Measurements from ENCODE around the gene GPRC5C. TPM values are rescaled to one million over a fixed set of nuclear protein-coding genes. Genes with fewer than 3 reads are reported as not detected.

Gene GPRC5C
- total and polyA plus RNA-seq, 9 of the 15 experiments (the other 6 are each of a cell fraction or from before 2014, with no cell fraction given), result 0.28 to 9.0 (median 4.1) TPM

DNA sequence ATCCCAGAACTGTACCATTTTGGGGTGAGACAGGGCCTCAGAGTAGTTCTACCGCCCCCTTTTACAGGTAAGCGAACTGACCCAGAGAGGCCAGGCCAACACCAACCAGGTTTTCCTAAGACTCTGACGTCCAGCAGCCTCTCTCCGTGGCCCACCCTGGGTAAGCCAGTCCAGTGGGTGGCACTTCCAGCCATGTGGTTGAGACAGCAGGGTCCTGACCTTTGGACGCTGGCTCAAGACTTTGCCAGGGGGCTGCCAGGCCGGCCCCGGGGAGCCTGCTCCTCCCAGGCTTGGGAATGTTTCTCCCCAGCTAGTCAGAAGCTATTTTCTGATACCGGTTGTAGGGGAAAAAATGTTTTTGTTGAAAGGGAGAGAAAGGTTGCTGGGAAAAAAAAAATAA lies 16.9 kb downstream of the GPRC5C start:
- peaks cover 14 to 59% of the 10 kb centered on the region in 2 experiments; a peak in 4 of 5 replicates for H3K27me3 ChIP-seq (ENCODE audit: control insufficient read depth in 2 of 2, insufficient read depth in 2 of 2, low read length in 2 of 2)
- intact Hi-C loops (cut with micrococcal nuclease), result no loop called here
- no peaks in the 10 kb centered on the region for H3K9me3 ChIP-seq (replicated peaks; ENCODE audit: control insufficient read depth, insufficient read depth, low read depth, low read length)
- no peaks in the 10 kb centered on the region for H4K20me1 ChIP-seq (replicated peaks; ENCODE audit: control insufficient read depth, insufficient read depth, low read length)
- H3K9ac ChIP-seq (ENCODE audit: insufficient read depth in 1 of 2, low read depth in 2 of 2, low read length in 2 of 2), result peak overlapping the region in 1 of 2 experiments; percentile 14; a peak in 1 of 4 replicates
- 32% methylated on average over 7 of the region's 8 CpGs for WGBS (ENCODE audit: insufficient coverage, low coverage, missing lambda C conversion rate)
- no peak for FAIRE-seq
- H3K27ac ChIP-seq (ENCODE audit: extremely low read depth, low read depth, low read length), result no peak overlapping the region
- no peaks in the 10 kb centered on the region for H3K36me3 ChIP-seq (ENCODE audit: control insufficient read depth, insufficient read depth, low read length)
- H3K4me3 ChIP-seq, result no peak overlapping the region
- in situ Hi-C loops (cut with MboI), result no loop called here
- no peak for ATAC-seq
- TF ChIP-seq U2AF2 (optimal IDR thresholded peaks at IDR 0.05; ENCODE audit: low read depth, low read length) (no peak), ZNF146 (CRISPR knock-in tag; IDR thresholded peaks at IDR 0.05; ENCODE audit: unreplicated experiment) (no peak), ZNF717 (CRISPR knock-in tag; IDR thresholded peaks at IDR 0.05) (no peak), SREBF2 (CRISPR knock-in tag; IDR thresholded peaks at IDR 0.05) (no peak), ZNF239 (CRISPR knock-in tag; IDR thresholded peaks at IDR 0.05) (no peak), MECOM (CRISPR knock-in tag; IDR thresholded peaks at IDR 0.05) (no peak), SREBF1 (IDR thresholded peaks at IDR 0.05; ENCODE audit: borderline replicate concordance, low read depth, low read length) (no peak), BRF1 (IDR thresholded peaks at IDR 0.05; ENCODE audit: borderline replicate concordance, extremely low read depth, insufficient read length) (no peak), DACH1 (IDR thresholded peaks at IDR 0.05; ENCODE audit: partially characterized antibody) (no peak), SIRT6 (IDR thresholded peaks at IDR 0.05; ENCODE audit: low read depth, low read length) (no peak), GABPB1 (CRISPR knock-in tag; IDR thresholded peaks at IDR 0.05) (no peak)
- TF ChIP-seq, protein P1, sequence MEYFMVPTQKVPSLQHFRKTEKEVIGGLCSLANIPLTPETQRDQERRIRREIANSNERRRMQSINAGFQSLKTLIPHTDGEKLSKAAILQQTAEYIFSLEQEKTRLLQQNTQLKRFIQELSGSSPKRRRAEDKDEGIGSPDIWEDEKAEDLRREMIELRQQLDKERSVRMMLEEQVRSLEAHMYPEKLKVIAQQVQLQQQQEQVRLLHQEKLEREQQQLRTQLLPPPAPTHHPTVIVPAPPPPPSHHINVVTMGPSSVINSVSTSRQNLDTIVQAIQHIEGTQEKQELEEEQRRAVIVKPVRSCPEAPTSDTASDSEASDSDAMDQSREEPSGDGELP (CRISPR knock-in tag; IDR thresholded peaks at IDR 0.05; ENCODE audit: borderline replicate concordance), result no peak
- TF ChIP-seq, protein P2, sequence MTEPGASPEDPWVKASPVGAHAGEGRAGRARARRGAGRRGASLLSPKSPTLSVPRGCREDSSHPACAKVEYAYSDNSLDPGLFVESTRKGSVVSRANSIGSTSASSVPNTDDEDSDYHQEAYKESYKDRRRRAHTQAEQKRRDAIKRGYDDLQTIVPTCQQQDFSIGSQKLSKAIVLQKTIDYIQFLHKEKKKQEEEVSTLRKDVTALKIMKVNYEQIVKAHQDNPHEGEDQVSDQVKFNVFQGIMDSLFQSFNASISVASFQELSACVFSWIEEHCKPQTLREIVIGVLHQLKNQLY (CRISPR knock-in tag; conservative IDR thresholded peaks at IDR 0.05), result no peak
- TF ChIP-seq, protein P3, sequence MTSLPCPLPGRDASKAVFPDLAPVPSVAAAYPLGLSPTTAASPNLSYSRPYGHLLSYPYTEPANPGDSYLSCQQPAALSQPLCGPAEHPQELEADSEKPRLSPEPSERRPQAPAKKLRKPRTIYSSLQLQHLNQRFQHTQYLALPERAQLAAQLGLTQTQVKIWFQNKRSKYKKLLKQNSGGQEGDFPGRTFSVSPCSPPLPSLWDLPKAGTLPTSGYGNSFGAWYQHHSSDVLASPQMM (CRISPR knock-in tag; IDR thresholded peaks at IDR 0.05), result no peak
- TF ChIP-seq, protein P4, sequence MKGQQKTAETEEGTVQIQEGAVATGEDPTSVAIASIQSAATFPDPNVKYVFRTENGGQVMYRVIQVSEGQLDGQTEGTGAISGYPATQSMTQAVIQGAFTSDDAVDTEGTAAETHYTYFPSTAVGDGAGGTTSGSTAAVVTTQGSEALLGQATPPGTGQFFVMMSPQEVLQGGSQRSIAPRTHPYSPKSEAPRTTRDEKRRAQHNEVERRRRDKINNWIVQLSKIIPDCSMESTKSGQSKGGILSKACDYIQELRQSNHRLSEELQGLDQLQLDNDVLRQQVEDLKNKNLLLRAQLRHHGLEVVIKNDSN (CRISPR knock-in tag; IDR thresholded peaks at IDR 0.05), result no peak
- TF ChIP-seq, protein P5, sequence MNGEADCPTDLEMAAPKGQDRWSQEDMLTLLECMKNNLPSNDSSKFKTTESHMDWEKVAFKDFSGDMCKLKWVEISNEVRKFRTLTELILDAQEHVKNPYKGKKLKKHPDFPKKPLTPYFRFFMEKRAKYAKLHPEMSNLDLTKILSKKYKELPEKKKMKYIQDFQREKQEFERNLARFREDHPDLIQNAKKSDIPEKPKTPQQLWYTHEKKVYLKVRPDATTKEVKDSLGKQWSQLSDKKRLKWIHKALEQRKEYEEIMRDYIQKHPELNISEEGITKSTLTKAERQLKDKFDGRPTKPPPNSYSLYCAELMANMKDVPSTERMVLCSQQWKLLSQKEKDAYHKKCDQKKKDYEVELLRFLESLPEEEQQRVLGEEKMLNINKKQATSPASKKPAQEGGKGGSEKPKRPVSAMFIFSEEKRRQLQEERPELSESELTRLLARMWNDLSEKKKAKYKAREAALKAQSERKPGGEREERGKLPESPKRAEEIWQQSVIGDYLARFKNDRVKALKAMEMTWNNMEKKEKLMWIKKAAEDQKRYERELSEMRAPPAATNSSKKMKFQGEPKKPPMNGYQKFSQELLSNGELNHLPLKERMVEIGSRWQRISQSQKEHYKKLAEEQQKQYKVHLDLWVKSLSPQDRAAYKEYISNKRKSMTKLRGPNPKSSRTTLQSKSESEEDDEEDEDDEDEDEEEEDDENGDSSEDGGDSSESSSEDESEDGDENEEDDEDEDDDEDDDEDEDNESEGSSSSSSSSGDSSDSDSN (IDR thresholded peaks at IDR 0.05; ENCODE audit: borderline replicate concordance in 1 of 2, low read depth in 2 of 2, low read length in 2 of 2), result no peak
- CTCF ChIA-PET (ENCODE audit: low intra/inter-chr PET ratio), result no interaction called here
- BruUV-seq (replicated peaks), result no TSS peak
- no peak overlapping the region for H3K4me2 ChIP-seq (ENCODE audit: insufficient read depth, low read length)
- no peak for DNase-seq (ENCODE audit: extremely low read depth in 1 of 4, low spot score in 3 of 4)
- no peaks in the 10 kb centered on the region for H3K9me1 ChIP-seq (ENCODE audit: control insufficient read depth, insufficient read depth, low read length)
- H3K4me1 ChIP-seq (replicated peaks in 1 of 2; ENCODE audit: control insufficient read depth in 2 of 2, insufficient read depth in 2 of 2, low read length in 2 of 2), result peaks cover 4 to 20% of the 10 kb centered on the region in 2 experiments; a peak in 2 of 5 replicates
- no peaks in the 10 kb centered on the region for H3K79me2 ChIP-seq (ENCODE audit: control insufficient read depth, insufficient read depth, low read length)
- POLR2A ChIA-PET, result interaction anchor here (0.6 kb wide), 1 partner anchor 10 kb away, joined by 3 read pairs; no protein-coding TSS in a partner anchor
- H2AFZ ChIP-seq (ENCODE audit: low read depth, low read length), result no peak overlapping the region
